Neural cell (in vitro differentiated cells): ENCODE measurements around the gene ARHGAP6.

Experiments used
- CTCF ChIP-seq: fragments of 450-650 bp; IDR thresholded peaks from 2 replicates; pipeline ENCODE4 v1.5.1; 2014; ENCODE audit warnings: antibody characterized with exemption, mild to moderate bottlenecking, moderate library complexity; ENCODE audit not compliant: poor library complexity, severe bottlenecking
- EP300 ChIP-seq: fragments of 450-650 bp; conservative IDR thresholded peaks from 2 replicates; pipeline ENCODE4 v1.6.1; 2014; ENCODE audit warnings: antibody characterized with exemption, mild to moderate bottlenecking, moderate library complexity; ENCODE audit not compliant: poor library complexity, severe bottlenecking
- EZH2 ChIP-seq: fragments of 200-600, 300-800 bp; shearing (Covaris generic), sonication (generic); IDR thresholded peaks from 2 replicates; pipeline ENCODE4 v1.6.1; 2014; ENCODE audit warnings: antibody characterized with exemption, low read length, borderline replicate concordance, mild to moderate bottlenecking; ENCODE audit not compliant: insufficient read depth, poor library complexity, severe bottlenecking
- MXI1 ChIP-seq: fragments of 450-650 bp; conservative IDR thresholded peaks from 2 replicates; pipeline ENCODE4 v1.6.1; 2014; ENCODE audit warnings: antibody characterized with exemption, mild to moderate bottlenecking; ENCODE audit not compliant: poor library complexity, severe bottlenecking
- POLR2AphosphoS5 ChIP-seq: IDR thresholded peaks from 2 replicates; pipeline ENCODE4 v1.6.1; 2012
- REST ChIP-seq: IDR thresholded peaks from 2 replicates; pipeline ENCODE4 v1.6.1; 2012; ENCODE audit warnings: borderline replicate concordance
- SMC3 ChIP-seq: fragments of 450-650 bp; conservative IDR thresholded peaks from 2 replicates; pipeline ENCODE4 v1.6.1; 2014; ENCODE audit warnings: antibody characterized with exemption, mild to moderate bottlenecking, moderate library complexity; ENCODE audit not compliant: poor library complexity

GRCh38 chrX:11566789-11567188, 98.9 kb downstream of the ARHGAP6 start:
- TF ChIP-seq EP300 (no peak), CTCF (no peak), REST (no peak), EZH2 (no peak), SMC3 (no peak), POLR2AphosphoS5 (no peak), MXI1 (no peak)
